Activated naive CD8-positive, alpha-beta T cell treated with anti-CD3 and anti-CD28 coated beads for 36 hours (primary cell): ENCODE results near the gene IRF1. TPM values are rescaled to one million over a fixed set of nuclear protein-coding genes. Genes with fewer than 3 reads are reported as not detected.
"Not testable (repeated sequence)": the region's sequence is repeated elsewhere in the genome, so short reads cannot be mapped to it uniquely, and the experiment has no call there.

ENCODE experiments used
- DNase-seq: peaks from one replicate; pipeline ENCODE4 v3.0.0; 2021
- H3K27ac Mint-ChIP-seq: one replicate; pipeline ENCODE4 v1.8.0; 2022; ENCODE audit warnings: mild to moderate bottlenecking, moderate library complexity, mixed read lengths
- H3K27me3 Mint-ChIP-seq: one replicate; pipeline ENCODE4 v1.8.0; 2022; ENCODE audit warnings: mild to moderate bottlenecking, mixed read lengths
- H3K36me3 Mint-ChIP-seq: one replicate; pipeline ENCODE4 v1.8.0; 2021; ENCODE audit warnings: mild to moderate bottlenecking, mixed read lengths
- H3K4me1 Mint-ChIP-seq: one replicate; pipeline ENCODE4 v1.8.0; 2021; ENCODE audit warnings: mixed read lengths
- H3K4me3 Mint-ChIP-seq: one replicate; pipeline ENCODE4 v1.8.0; 2022; ENCODE audit warnings: mild to moderate bottlenecking, moderate library complexity, mixed read lengths
- H3K9me3 Mint-ChIP-seq: one replicate; pipeline ENCODE4 v1.8.0; 2022; ENCODE audit warnings: mixed read lengths
- total RNA-seq, 2 experiments: library from RNA; stranded (reverse); gene quantifications; one replicate each; pipeline ENCODE4 v1.2.3, GENCODE V29; 2021

IRF1 gene
- total RNA-seq, 2 experiments from 2014 or later = 228 to 232 TPM

GRCh38 chr5:132439521-132440089 lies 51.0 kb downstream of the IRF1 start:
- no peaks in the 10 kb centered on the region for H3K9me3 Mint-ChIP-seq
- peaks cover 67% of the 10 kb centered on the region for H3K4me1 Mint-ChIP-seq
- no peak for DNase-seq
- H3K27ac Mint-ChIP-seq = peak overlapping the region; percentile 42
- H3K4me3 Mint-ChIP-seq = no peak overlapping the region
- H3K36me3 Mint-ChIP-seq = peaks cover 37% of the 10 kb centered on the region
- H3K27me3 Mint-ChIP-seq = no peaks in the 10 kb centered on the region

- no peak for DNase-seq
- Mint-ChIP-seq H3K27ac (peak overlapping the region; percentile 42), H3K4me3 (no peak overlapping the region), H3K9me3 (no peaks in the 10 kb centered on the region), H3K36me3 (peaks cover 32% of the 10 kb centered on the region), H3K4me1 (peaks cover 68% of the 10 kb centered on the region), H3K27me3 (no peaks in the 10 kb centered on the region)
Observed at GRCh38 chr5:132438917-132439316, 51.7 kb downstream of the IRF1 start.

GRCh38 chr5:132438267-132438645 lies 52.3 kb downstream of the IRF1 start:
- not testable (repeated sequence) for DNase-seq, H3K9me3 Mint-ChIP-seq, H3K27me3 Mint-ChIP-seq
- peak overlapping the region; percentile 82 for H3K27ac Mint-ChIP-seq
- peaks cover 68% of the 10 kb centered on the region for H3K4me1 Mint-ChIP-seq
- H3K4me3 Mint-ChIP-seq = peak overlapping the region; percentile 29
- H3K36me3 Mint-ChIP-seq = peaks cover 30% of the 10 kb centered on the region

GRCh38 chr5:132437604-132438266 lies 52.8 kb downstream of the IRF1 start:
- H3K36me3 Mint-ChIP-seq = peaks cover 29% of the 10 kb centered on the region
- DNase-seq = peak; percentile 58
- H3K9me3 Mint-ChIP-seq = no peaks in the 10 kb centered on the region
- H3K27me3 Mint-ChIP-seq = no peaks in the 10 kb centered on the region
- H3K27ac Mint-ChIP-seq = peak overlapping the region; percentile 82
- peak overlapping the region; percentile 29 for H3K4me3 Mint-ChIP-seq
- peaks cover 69% of the 10 kb centered on the region for H3K4me1 Mint-ChIP-seq

- no peak for DNase-seq
- Mint-ChIP-seq H3K9me3 (no peaks in the 10 kb centered on the region), H3K27me3 (no peaks in the 10 kb centered on the region), H3K36me3 (peaks cover 34% of the 10 kb centered on the region), H3K4me1 (peaks cover 70% of the 10 kb centered on the region), H3K27ac (peak overlapping the region; percentile 82), H3K4me3 (no peak overlapping the region)
Observed at GRCh38 chr5:132436936-132437335, 53.6 kb downstream of the IRF1 start.

- no peak overlapping the region for H3K4me3 Mint-ChIP-seq
- peaks cover 37% of the 10 kb centered on the region for H3K36me3 Mint-ChIP-seq
- H3K27ac Mint-ChIP-seq = peak overlapping the region; percentile 39
- no peaks in the 10 kb centered on the region for H3K9me3 Mint-ChIP-seq
- H3K27me3 Mint-ChIP-seq = no peaks in the 10 kb centered on the region
- no peak for DNase-seq
- H3K4me1 Mint-ChIP-seq = peaks cover 71% of the 10 kb centered on the region
Observed at GRCh38 chr5:132435886-132436285, 54.7 kb downstream of the IRF1 start.

- Mint-ChIP-seq H3K27ac (no peak overlapping the region), H3K4me3 (no peak overlapping the region), H3K27me3 (no peaks in the 10 kb centered on the region), H3K4me1 (peaks cover 75% of the 10 kb centered on the region), H3K9me3 (no peaks in the 10 kb centered on the region), H3K36me3 (peaks cover 40% of the 10 kb centered on the region)
- DNase-seq = no peak
Observed at GRCh38 chr5:132435447-132435846, 55.1 kb downstream of the IRF1 start.

GRCh38 chr5:132434416-132435286 lies 55.9 kb downstream of the IRF1 start:
- Mint-ChIP-seq H3K27me3 (no peaks in the 10 kb centered on the region), H3K27ac (peak overlapping the region; percentile 0), H3K4me3 (no peak overlapping the region), H3K9me3 (no peaks in the 10 kb centered on the region), H3K36me3 (peaks cover 42% of the 10 kb centered on the region), H3K4me1 (peaks cover 77% of the 10 kb centered on the region)
- no peak for DNase-seq

- DNase-seq = no peak
- H3K36me3 Mint-ChIP-seq = peaks cover 45% of the 10 kb centered on the region
- no peaks in the 10 kb centered on the region for H3K27me3 Mint-ChIP-seq
- no peak overlapping the region for H3K27ac Mint-ChIP-seq
- no peak overlapping the region for H3K4me3 Mint-ChIP-seq
- peaks cover 79% of the 10 kb centered on the region for H3K4me1 Mint-ChIP-seq
- no peaks in the 10 kb centered on the region for H3K9me3 Mint-ChIP-seq
Observed at GRCh38 chr5:132433141-132433540, 57.4 kb downstream of the IRF1 start.

- DNase-seq = no peak
- Mint-ChIP-seq H3K4me3 (no peak overlapping the region), H3K27ac (peak overlapping the region; percentile 55), H3K36me3 (peaks cover 46% of the 10 kb centered on the region), H3K27me3 (no peaks in the 10 kb centered on the region), H3K4me1 (peaks cover 79% of the 10 kb centered on the region), H3K9me3 (no peaks in the 10 kb centered on the region)
Observed at GRCh38 chr5:132431632-132432031, 58.9 kb downstream of the IRF1 start.

Other genes starting within 250 kb of the IRF1 start
- gene PDLIM4, start 233.1 kb downstream of the IRF1 start, total RNA-seq = under 1 TPM in 1 of 2 experiments, not detected in 1; 0.31 TPM
- gene SLC22A4, start 196.4 kb downstream of the IRF1 start, total RNA-seq = 1 to 10 TPM in 1 of 2 experiments, under 1 TPM in 1; 0.95 to 1.3 TPM
- 1 to 10 TPM; 3.7 to 4.5 TPM for gene SLC22A5, start 121.1 kb downstream of the IRF1 start, total RNA-seq
- gene IL5, start 52.7 kb upstream of the IRF1 start, total RNA-seq = not detected
- 10 to 100 TPM; 40.7 to 49.1 TPM for gene RAD50, start 66.2 kb upstream of the IRF1 start, total RNA-seq
- gene IL13, start 167.4 kb upstream of the IRF1 start, total RNA-seq = under 1 TPM; 0.44 to 0.72 TPM
- gene IL4, start 183.2 kb upstream of the IRF1 start, total RNA-seq = not detected
- 10 to 100 TPM; 10.7 to 11.1 TPM for gene KIF3A, start 246.8 kb upstream of the IRF1 start, total RNA-seq